Neural crest cell (in vitro differentiated cells): ENCODE measurements around the gene CBFB. TPM values are rescaled to one million over a fixed set of nuclear protein-coding genes. Genes with fewer than 3 reads are reported as not detected.

Experiments
- DNase-seq: peaks from one replicate; pipeline ENCODE4 v3.0.0; 2021; ENCODE audit warnings: low read depth, mixed read lengths, low spot score
- H3K27ac Mint-ChIP-seq: one replicate; pipeline ENCODE4 v1.8.0; 2021; ENCODE audit warnings: mild to moderate bottlenecking, mixed read lengths; ENCODE audit not compliant: unreplicated experiment
- H3K27me3 Mint-ChIP-seq: 2 replicates; pipeline ENCODE4 v1.8.0; 2021; ENCODE audit warnings: low read depth, mild to moderate bottlenecking, mixed read lengths
- H3K36me3 Mint-ChIP-seq: 2 replicates; pipeline ENCODE4 v1.8.0; 2021; ENCODE audit warnings: low read depth, mild to moderate bottlenecking, mixed read lengths
- H3K4me1 Mint-ChIP-seq: 2 replicates; pipeline ENCODE4 v1.8.0; 2021; ENCODE audit warnings: mixed read lengths
- H3K4me3 Mint-ChIP-seq: one replicate; pipeline ENCODE4 v1.8.0; 2021; ENCODE audit warnings: mild to moderate bottlenecking, mixed read lengths
- H3K9me3 Mint-ChIP-seq: 2 replicates; pipeline ENCODE4 v1.8.0; 2021; ENCODE audit warnings: mixed read lengths
- CTCF ChIP-seq: fragments of 200-600 bp; sonication (generic); conservative IDR thresholded peaks from 2 replicates; pipeline ENCODE4 v1.5.0; 2021; ENCODE audit warnings: antibody characterized with exemption, mild to moderate bottlenecking
- total RNA-seq: library from RNA; stranded (reverse); gene quantifications from 2 replicates; pipeline ENCODE4 v1.2.1, GENCODE V29; 2021

CBFB gene
- total RNA-seq, 1 donor from 2014 or later = 106 TPM

- no peak for TF ChIP-seq CTCF
- Mint-ChIP-seq H3K36me3 (peaks cover 21% of the 10 kb centered on the region), H3K27ac (no peak overlapping the region), H3K4me3 (no peak overlapping the region), H3K4me1 (peaks cover 4% of the 10 kb centered on the region), H3K27me3 (peaks cover 16% of the 10 kb centered on the region), H3K9me3 (no peaks in the 10 kb centered on the region)
- no peak for DNase-seq
Observed at GRCh38 chr16:67146523-67147357, 117.8 kb downstream of the CBFB start.

- H3K4me3 Mint-ChIP-seq = peak overlapping the region; percentile 3
- no peaks in the 10 kb centered on the region for H3K9me3 Mint-ChIP-seq
- peaks cover 4% of the 10 kb centered on the region for H3K4me1 Mint-ChIP-seq
- TF ChIP-seq CTCF = no peak
- H3K27ac Mint-ChIP-seq = no peak overlapping the region
- peaks cover 21% of the 10 kb centered on the region for H3K36me3 Mint-ChIP-seq
- DNase-seq = no peak
- peaks cover 24% of the 10 kb centered on the region for H3K27me3 Mint-ChIP-seq
Observed at GRCh38 chr16:67147437-67148140, 118.6 kb downstream of the CBFB start.

- Mint-ChIP-seq H3K27ac (no peak overlapping the region), H3K9me3 (no peaks in the 10 kb centered on the region), H3K36me3 (peaks cover 17% of the 10 kb centered on the region), H3K4me3 (peak overlapping the region; percentile 25), H3K27me3 (peaks cover 30% of the 10 kb centered on the region), H3K4me1 (peaks cover 4% of the 10 kb centered on the region)
- no peak for TF ChIP-seq CTCF
- no peak for DNase-seq
Observed at GRCh38 chr16:67148221-67148620, 119.3 kb downstream of the CBFB start.

- Mint-ChIP-seq H3K27ac (no peak overlapping the region), H3K9me3 (no peaks in the 10 kb centered on the region), H3K4me1 (peaks cover 4% of the 10 kb centered on the region), H3K36me3 (peaks cover 17% of the 10 kb centered on the region), H3K27me3 (peaks cover 36% of the 10 kb centered on the region), H3K4me3 (peak overlapping the region; percentile 25)
- DNase-seq = no peak
- no peak for TF ChIP-seq CTCF
Observed at GRCh38 chr16:67148656-67149275, 119.8 kb downstream of the CBFB start.

DNA sequence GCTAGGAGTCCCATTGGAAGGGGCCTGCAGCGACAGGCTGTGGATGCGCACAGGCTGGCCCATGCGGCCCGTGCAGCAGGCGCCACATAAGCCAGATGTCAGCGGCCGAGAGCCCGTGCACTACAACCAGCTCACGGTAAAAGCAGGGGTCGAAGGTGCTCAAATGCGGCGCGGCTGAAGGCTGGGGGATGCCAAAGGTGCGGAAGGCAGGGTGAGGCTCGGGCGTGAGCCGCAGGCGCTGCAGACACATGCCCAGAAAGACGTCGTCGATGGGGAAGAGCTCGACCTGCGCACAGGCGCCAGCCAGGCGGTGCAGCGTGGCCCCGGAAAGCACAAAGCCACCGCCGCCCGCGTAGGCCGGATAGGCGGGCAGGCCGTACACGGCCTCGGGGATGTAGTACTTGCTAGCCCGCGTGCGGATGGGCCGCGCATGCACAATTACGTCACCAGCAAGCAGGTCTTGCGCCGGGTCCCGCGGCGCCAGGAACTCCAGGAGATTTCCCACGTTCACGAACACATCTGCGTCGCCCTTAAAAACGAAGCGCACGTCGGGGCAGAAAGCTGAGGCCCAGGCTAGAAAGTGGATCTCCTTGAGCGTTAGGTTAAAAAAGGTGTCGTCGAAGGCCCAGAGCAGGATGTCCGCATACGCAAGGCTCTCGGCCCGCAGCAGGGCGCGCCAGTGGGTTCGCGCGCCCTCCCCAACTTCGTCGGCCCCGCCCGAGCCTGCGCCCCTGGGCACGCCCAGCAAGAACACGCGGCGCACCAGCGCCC is 120.5 kb downstream of the CBFB start:
- TF ChIP-seq CTCF = no peak
- peak overlapping the region; percentile 25 for H3K4me3 Mint-ChIP-seq
- no peaks in the 10 kb centered on the region for H3K9me3 Mint-ChIP-seq
- H3K27ac Mint-ChIP-seq = no peak overlapping the region
- peaks cover 43% of the 10 kb centered on the region for H3K27me3 Mint-ChIP-seq
- no peak for DNase-seq
- peaks cover 16% of the 10 kb centered on the region for H3K36me3 Mint-ChIP-seq
- H3K4me1 Mint-ChIP-seq = peaks cover 4% of the 10 kb centered on the region
